Measurements from ENCODE around the gene AP1G2.
A peak's percentile ranks its signal among the peaks of the same experiment; 100 is the strongest.

The AP1G2 gene

GRCh38 chr14:23569443-23570151 lies 2.0 kb upstream of the AP1G2 start:
- DNase-seq, result no peak

GRCh38 chr14:23568600-23569331 lies 1.2 kb upstream of the AP1G2 start:
- no peak for DNase-seq

DNA sequence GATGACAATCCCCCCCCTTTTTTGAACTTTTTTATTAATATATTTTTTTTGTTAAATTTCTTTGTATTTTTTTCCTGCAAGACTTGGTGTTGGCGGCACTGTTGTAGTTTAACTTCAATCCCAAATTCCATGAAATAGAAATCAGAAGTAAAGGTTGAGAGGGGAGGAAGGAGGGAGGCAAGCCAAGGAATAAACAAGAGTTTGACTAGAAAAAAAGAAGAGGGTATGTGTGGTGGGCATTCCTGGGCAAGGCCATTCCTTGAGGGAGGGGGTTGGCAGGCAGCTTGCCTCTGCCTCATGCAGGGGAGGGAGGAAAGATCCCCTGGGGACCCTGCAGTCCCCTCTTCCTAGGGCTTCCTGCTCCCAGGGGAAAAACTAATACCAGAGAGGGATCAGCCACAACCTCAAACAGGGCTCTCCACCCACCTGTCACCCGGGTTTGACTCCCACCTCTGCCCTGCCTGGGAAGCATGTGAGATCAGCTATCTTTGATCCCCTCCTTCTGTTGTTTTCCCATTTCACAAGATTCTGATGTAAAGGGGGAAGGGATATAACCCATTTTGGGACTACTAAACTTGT lies 519 bp upstream of the AP1G2 start:
- no peak for DNase-seq

- DNase-seq, result no peak
Observed at GRCh38 chr14:23566778-23567185, 809 bp downstream of the AP1G2 start.

- DNase-seq, result no peak
Observed at GRCh38 chr14:23566112-23566777, 1.3 kb downstream of the AP1G2 start.

DNA sequence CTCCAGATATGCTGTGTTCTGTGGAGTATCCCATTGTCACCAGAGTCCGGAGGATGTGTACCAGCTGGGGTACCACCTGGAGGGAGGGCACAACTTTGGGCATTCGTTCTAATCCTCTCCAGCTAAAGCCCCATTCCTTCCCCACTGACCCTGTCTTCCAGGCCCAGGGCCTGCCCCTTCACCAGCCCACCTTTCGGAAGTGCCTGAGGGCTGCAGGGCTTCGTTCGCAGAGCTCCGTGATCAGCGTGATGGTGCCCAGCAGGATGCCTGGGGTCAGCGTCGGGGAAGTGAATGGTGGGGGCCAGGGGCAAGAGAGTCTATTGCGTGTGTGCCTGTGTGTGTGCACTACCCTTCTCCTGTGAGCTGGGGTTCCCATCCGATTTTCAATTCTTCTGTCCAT lies 2.0 kb downstream of the AP1G2 start:
- DNase-seq, result no peak

- no peak for DNase-seq
Observed at GRCh38 chr14:23564876-23565275, 2.7 kb downstream of the AP1G2 start.

GRCh38 chr14:23564181-23564812 lies 3.3 kb downstream of the AP1G2 start:
- DNase-seq, result no peak

DNA sequence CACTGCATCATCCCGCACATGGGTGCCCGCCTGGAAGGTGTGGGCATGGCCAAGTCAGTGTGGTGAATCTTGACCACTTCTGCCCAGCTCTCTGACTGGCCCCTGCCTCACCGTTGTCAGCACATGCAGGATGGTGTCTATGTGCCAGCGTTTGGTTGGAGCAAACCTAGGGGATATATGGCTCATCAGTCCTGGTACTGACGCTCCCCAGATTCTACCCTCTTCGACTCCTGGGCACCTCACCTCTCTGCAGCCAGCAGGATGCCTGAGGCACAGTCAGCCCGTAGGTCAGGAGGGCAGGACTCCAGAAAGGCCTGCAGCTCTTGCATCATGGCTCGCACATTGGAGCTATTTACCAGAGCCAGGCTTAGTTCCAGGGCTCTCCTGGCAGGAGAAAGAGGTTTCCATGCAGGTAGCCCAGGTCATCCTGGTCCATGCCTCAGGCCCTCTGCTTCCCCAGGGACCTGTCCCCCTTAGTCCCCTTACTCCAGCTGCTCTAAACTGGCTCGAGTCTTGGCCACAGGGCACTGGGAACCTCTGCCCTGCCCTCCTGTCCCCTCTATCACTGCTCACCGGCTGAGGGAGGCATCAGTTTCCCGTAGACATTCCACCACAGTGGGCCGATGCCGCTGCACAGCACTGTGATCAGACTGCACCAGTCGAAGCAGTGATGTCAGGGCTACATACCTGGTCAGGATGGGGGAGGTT lies 4.0 kb downstream of the AP1G2 start:
- no peak for DNase-seq

DNA sequence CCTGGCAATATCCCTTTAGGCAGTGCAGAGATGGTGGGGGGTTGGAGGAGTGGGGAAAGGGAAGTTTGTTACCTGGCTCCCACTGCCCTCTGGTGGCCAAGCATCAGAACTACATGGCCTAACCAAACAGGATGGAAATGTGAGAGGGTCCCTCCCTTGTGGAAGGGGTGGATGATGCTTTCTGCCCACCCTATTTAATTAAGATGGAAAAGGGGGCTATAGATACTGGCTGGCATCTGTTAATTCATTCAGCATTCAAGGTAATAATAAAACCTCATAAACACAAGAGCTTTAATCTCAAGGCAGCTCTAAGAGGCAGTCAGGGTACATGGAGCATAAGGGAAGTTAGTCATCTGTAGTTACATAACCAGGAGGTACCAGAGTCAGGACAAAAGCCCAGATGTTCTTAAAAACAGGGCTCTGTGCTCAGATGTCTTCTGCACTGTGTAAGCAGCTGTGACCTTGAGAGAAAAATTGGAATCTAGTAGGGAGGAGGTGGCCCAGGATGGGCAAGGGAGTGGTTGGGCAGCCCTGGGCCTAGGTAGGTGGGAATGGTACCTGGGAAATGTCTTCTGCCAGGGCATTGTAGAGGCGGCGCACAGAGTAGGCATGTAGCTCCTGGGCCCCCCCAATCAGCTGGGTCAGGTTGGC lies 4.6 kb downstream of the AP1G2 start:
- DNase-seq, result peak; percentile 53

DNA sequence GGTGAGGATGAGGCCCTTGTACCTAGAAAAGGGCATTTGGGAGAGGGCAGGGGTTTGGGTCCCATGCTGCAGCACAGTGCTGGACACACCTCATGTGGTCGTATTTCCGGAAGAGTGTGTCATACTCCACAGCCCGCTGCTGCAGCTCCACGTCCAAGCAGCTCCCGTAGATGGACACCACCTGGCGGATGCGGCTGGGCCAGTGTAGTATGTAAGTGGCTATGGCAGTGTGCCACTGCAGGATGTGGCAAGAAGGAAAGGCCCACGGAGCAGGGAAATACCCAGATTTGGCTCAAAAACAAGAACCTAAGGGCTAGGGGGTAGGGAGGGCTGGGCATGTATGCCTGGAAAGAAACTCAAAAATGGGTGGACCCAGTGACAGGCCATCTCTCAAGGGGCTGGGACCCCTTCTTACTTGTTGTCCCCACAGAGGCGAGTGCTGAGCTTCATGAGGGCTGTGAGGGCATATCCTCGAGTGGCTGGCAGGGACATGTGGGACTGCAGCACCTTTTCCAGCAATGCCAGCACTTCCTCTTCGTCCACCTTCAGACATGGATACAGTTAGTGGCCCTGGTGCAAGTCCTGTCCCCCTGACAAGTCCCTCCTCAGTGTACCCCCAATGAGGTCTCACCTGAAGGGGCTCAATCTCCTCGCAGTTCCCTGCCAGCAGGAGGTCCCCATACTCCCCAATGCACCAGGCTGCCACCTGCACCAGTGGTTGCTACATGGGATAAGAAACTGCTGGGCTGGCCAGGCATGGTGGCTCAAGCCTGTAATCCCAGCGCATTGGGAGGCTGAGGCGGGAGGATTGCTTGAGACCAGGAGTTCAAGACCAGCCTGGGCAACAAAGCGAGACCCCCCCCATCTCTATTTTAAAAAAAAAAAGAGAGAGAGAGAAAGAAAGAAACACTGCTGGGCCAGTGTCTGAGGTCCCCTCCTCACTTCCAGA lies 5.4 kb downstream of the AP1G2 start:
- no peak for DNase-seq

DNA sequence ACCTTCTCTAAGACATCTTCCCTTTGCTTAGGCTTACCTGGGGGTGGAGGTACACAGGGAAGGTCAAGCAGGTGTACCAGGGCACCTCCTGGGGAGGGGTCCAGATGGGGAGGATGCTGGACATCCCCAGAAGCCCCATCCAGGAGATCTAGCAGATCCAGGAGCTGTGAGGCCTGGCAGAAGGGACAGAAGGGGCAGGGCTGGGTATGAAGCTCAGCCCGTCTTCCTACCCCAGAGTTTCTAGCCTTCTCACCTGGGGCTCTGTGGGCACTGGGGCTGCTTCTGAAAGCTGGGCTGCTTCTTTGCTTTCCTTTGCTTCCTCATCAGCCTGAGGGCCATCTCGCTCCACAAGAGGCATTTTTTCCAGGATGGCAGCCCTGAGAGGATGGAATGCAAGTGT lies 6.3 kb downstream of the AP1G2 start:
- no peak for DNase-seq

- DNase-seq, result no peak
Observed at GRCh38 chr14:23559926-23560520, 7.6 kb downstream of the AP1G2 start.

- DNase-seq, result peak; percentile 70
Observed at GRCh38 chr14:23559010-23559925, 8.3 kb downstream of the AP1G2 start.

GRCh38 chr14:23558346-23559009 lies 9.1 kb downstream of the AP1G2 start:
- DNase-seq, result no peak

- DNase-seq, result no peak
Observed at GRCh38 chr14:23557946-23558345, 9.6 kb downstream of the AP1G2 start.

DNA sequence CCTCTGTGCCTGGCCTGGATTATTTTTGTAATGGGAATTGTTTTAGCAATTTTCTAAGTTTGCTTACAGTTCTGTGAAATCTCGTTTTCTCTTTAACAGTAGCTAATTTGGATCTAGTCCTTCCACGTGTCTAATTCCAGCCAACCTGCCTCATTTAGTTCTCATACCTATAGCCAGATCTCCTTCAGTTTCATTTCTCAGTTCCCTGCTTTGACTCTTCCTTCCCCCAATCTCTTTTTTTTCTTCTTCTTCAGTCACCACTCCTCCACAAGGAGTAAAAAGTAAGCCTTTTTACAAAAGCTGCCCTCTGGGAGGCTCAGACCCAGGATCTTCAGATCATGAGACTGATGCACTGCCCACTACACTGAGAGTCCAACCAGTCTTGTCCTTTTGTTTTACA lies 10.1 kb downstream of the AP1G2 start:
- DNase-seq, result no peak

GRCh38 chr14:23556700-23557440 lies 10.7 kb downstream of the AP1G2 start:
- DNase-seq, result no peak

Measured in activated CD4-positive, CD25-positive, alpha-beta regulatory T cell treated with anti-CD3 and anti-CD28 coated beads, Interleukin-2, amount 50 U/mL, for 72 hours (primary cell).